IMR-90 (cell line): ENCODE measurements around the gene JSRP1.
"Not testable (repeated sequence)": the region's sequence is repeated elsewhere in the genome, so short reads cannot be mapped to it uniquely, and the experiment has no call there.

ENCODE experiments used
- BHLHE40 ChIP-seq: fragments of 150-350 bp; IDR thresholded peaks from 2 replicates; pipeline ENCODE4 v1.6.1; 2016; ENCODE audit warnings: mild to moderate bottlenecking, low read depth, low read length
- CEBPB ChIP-seq: IDR thresholded peaks from 2 replicates; pipeline ENCODE4 v1.6.1; 2012; ENCODE audit warnings: low read depth, low read length, improper control_type of control experiment
- CTCF ChIP-seq: conservative IDR thresholded peaks from 2 replicates; pipeline ENCODE4 v1.5.1; 2012; ENCODE audit warnings: mild to moderate bottlenecking, low read depth, low read length, improper control_type of control experiment
- ELK1 ChIP-seq: fragments of 150-350 bp; IDR thresholded peaks from 2 replicates; pipeline ENCODE4 v1.6.1; 2016; ENCODE audit warnings: low read depth, mild to moderate bottlenecking, low read length, moderate library complexity, borderline replicate concordance
- FOS ChIP-seq: fragments of 150-350 bp; IDR thresholded peaks from 2 replicates; pipeline ENCODE4 v1.6.1; 2016; ENCODE audit warnings: low read depth, low read length
- MAFK ChIP-seq: IDR thresholded peaks from 2 replicates; pipeline ENCODE4 v1.6.1; 2012; ENCODE audit warnings: low read depth, low read length, improper control_type of control experiment
- MAZ ChIP-seq: IDR thresholded peaks from 2 replicates; pipeline ENCODE4 v1.6.1; 2012; ENCODE audit warnings: low read depth, mild to moderate bottlenecking, low read length, improper control_type of control experiment, moderate library complexity, borderline replicate concordance
- MXI1 ChIP-seq: IDR thresholded peaks from 2 replicates; pipeline ENCODE4 v1.6.1; 2012; ENCODE audit warnings: low read depth, mild to moderate bottlenecking, low read length, moderate library complexity, borderline replicate concordance
- POLR2A ChIP-seq: IDR thresholded peaks from 2 replicates; pipeline ENCODE4 v1.6.1; 2012; ENCODE audit warnings: mild to moderate bottlenecking, low read depth, low read length
- RAD21 ChIP-seq: IDR thresholded peaks from 2 replicates; pipeline ENCODE4 v1.6.1; 2012; ENCODE audit warnings: low read length, improper control_type of control experiment
- SMC3 ChIP-seq: fragments of 150-350 bp; IDR thresholded peaks from 2 replicates; pipeline ENCODE4 v1.6.1; 2016; ENCODE audit warnings: low read depth, mild to moderate bottlenecking, antibody characterized with exemption, low read length, moderate library complexity
- USF2 ChIP-seq: fragments of 150-350 bp; IDR thresholded peaks from 2 replicates; pipeline ENCODE4 v1.6.1; 2017; ENCODE audit warnings: mild to moderate bottlenecking, antibody characterized with exemption, low read length, low read depth

GRCh38 chr19:2281265-2282061, 25.2 kb upstream of the JSRP1 start:
- TF ChIP-seq CTCF, CEBPB, POLR2A, MAFK, MAZ, MXI1, BHLHE40, USF2, SMC3, RAD21, ELK1, FOS: not testable (repeated sequence)
